Measurements from ENCODE around the gene PPP1R14C. TPM values are rescaled to one million over a fixed set of nuclear protein-coding genes. Genes with fewer than 3 reads are reported as not detected.

PPP1R14C gene
- total and polyA plus RNA-seq, 10 of the 15 experiments (the other 5 are each of a cell fraction or from before 2014, with no cell fraction given), result 0.07 to 1.6 (median 0.13) TPM; not detected in 4

DNA sequence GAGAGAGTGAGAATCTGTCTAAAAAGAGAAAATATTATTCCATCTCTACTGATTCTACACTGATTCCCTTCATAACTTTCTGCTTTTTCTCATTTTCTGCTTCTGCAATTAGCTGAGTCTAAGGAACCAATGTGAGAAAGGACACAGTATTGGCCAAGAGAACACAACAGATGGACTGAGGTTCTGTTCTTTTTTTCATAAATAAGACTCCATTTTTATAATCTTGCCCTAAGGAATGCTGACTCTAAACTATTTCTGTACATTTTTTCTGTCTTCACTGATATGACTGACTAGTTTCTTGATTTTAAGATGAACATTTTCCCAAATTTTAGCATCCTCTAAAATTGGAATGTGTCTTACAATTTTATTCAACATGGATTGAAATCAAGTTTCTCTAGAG lies 138.9 kb downstream of the PPP1R14C start (continued):
- TF ChIP-seq, protein P1, sequence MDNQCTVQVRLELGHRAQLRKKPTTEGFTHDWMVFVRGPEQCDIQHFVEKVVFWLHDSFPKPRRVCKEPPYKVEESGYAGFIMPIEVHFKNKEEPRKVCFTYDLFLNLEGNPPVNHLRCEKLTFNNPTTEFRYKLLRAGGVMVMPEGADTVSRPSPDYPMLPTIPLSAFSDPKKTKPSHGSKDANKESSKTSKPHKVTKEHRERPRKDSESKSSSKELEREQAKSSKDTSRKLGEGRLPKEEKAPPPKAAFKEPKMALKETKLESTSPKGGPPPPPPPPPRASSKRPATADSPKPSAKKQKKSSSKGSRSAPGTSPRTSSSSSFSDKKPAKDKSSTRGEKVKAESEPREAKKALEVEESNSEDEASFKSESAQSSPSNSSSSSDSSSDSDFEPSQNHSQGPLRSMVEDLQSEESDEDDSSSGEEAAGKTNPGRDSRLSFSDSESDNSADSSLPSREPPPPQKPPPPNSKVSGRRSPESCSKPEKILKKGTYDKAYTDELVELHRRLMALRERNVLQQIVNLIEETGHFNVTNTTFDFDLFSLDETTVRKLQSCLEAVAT (IDR thresholded peaks at IDR 0.05), result no peak
- TF ChIP-seq JUND (IDR thresholded peaks at IDR 0.05; ENCODE audit: low read depth, low read length) (no peak), NR2C1 (IDR thresholded peaks at IDR 0.05) (no peak), RB1 (IDR thresholded peaks at IDR 0.05; ENCODE audit: borderline replicate concordance) (no peak), LARP7 (IDR thresholded peaks at IDR 0.05) (no peak), SP1 (IDR thresholded peaks at IDR 0.05; ENCODE audit: low read depth, low read length) (no peak), TCF12 (IDR thresholded peaks at IDR 0.05; ENCODE audit: low read depth, low read length) (no peak), SIN3A (IDR thresholded peaks at IDR 0.05; ENCODE audit: low read depth, low read length) (no peak)

DNA sequence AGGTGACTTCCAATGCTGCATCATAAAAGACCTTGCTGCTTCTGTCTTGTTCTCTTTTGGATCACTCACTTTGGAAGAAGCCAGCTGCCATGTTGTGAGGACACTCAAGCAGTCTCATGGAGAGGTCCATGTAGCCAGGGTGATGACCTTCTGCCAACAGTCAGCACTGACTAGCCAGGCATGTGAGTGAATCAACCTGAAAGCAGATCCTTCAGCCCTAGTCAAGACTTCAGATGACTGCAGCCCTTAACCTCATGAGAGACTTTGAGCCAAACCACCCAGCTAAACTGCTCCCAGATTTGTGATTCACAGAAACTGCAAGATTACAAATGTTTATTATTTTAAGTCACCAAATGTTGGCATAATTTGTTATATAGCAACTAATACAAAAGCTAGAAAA lies 140.0 kb downstream of the PPP1R14C start:
- DNase-seq (ENCODE audit: low read depth, low spot score) (no peak), FAIRE-seq (no peak), ATAC-seq (no peak)
- Histone ChIP-seq H3K4me2 (ENCODE audit: control insufficient read depth, insufficient read depth) (no peak overlapping the region), H4K20me1 (ENCODE audit: control insufficient read depth, insufficient read depth) (no peaks in the 10 kb centered on the region), H3K9me3 (replicated peaks; ENCODE audit: control insufficient read depth, insufficient read depth, low read length) (no peaks in the 10 kb centered on the region), H3K27me3 (replicated peaks in 1 of 2; ENCODE audit: control insufficient read depth in 2 of 2, insufficient read depth in 2 of 2, low read length in 1 of 2) (peaks cover 0 to 5% of the 10 kb centered on the region in 2 experiments; a peak in 2 of 4 replicates), H3K4me1 (ENCODE audit: control insufficient read depth, insufficient read depth, low read length) (no peaks in the 10 kb centered on the region), H3K79me2 (ENCODE audit: control insufficient read depth, insufficient read depth, low read length) (no peaks in the 10 kb centered on the region), H3K27ac (ENCODE audit: control insufficient read depth, insufficient read depth) (no peak overlapping the region), H3K4me3 (no peak overlapping the region), H2AFZ (ENCODE audit: control insufficient read depth, low read depth, low read length) (no peak overlapping the region), H3K9ac (ENCODE audit: control insufficient read depth, insufficient read depth, low read length) (no peak overlapping the region), H3K36me3 (ENCODE audit: control insufficient read depth in 2 of 2, insufficient read depth in 2 of 2, low read length in 1 of 2) (no peaks in the 10 kb centered on the region)
- TF ChIP-seq NFIC (IDR thresholded peaks at IDR 0.05; ENCODE audit: low read depth, low read length), result no peak
- CTCF ChIA-PET, result no interaction called here
- SMC1A ChIA-PET (ENCODE audit: uncharacterized antibody, unreplicated experiment), result no interaction called here
- RAD21 ChIA-PET (ENCODE audit: unreplicated experiment), result no interaction called here
- intact Hi-C loops (cut with micrococcal nuclease; ENCODE audit: unreplicated experiment) (no loop called here), in situ Hi-C loops (cut with MboI) (no loop called here)
- BruUV-seq (replicated peaks), result no TSS peak
- POLR2A ChIA-PET, result no interaction called here

Data from GM12878 (cell line).